Sigmoid colon (tissue), 7 donors: ENCODE results near the gene MRPL28. TPM values are rescaled to one million over a fixed set of nuclear protein-coding genes. Genes with fewer than 3 reads are reported as not detected.

Source experiments
- DNase-seq: peaks from one replicate; pipeline ENCODE4 v3.0.0-alpha.2; 2019
- H3K27ac ChIP-seq, 4 donors: fragments of 200-600 bp; sonication (generic); one replicate each; pipeline ENCODE4 v1.5.1; 2016 to 2019; ENCODE audit warnings: mild to moderate bottlenecking in 1 of 4
- H3K27me3 ChIP-seq, 3 donors: fragments of 200-600 bp; sonication (generic); one replicate each; pipeline ENCODE4 v1.5.1; 2019; ENCODE audit warnings: mild to moderate bottlenecking in 1 of 3
- H3K36me3 ChIP-seq, 4 donors: fragments of 200-600 bp; sonication (generic); one replicate each; pipeline ENCODE4 v1.5.1; 2016 to 2019
- H3K4me1 ChIP-seq, 4 donors: fragments of 200-600 bp; sonication (generic); one replicate each; pipeline ENCODE4 v1.5.1; 2017 to 2019
- H3K4me3 ChIP-seq, 4 donors: fragments of 200-600 bp; sonication (generic); one replicate each; pipeline ENCODE4 v1.5.1; 2017 to 2019; ENCODE audit warnings: mild to moderate bottlenecking in 2 of 4, moderate library complexity in 1 of 4
- H3K9me3 ChIP-seq, 4 donors: fragments of 200-600 bp in 3 of 4; sonication (generic) in 3 of 4; one replicate each; pipeline versions ENCODE4 v1.5.1 to v1.6.1; 2013 to 2019
- EP300 ChIP-seq, 4 donors: sonication (generic); formaldehyde crosslinking; IDR thresholded peaks; one replicate each; pipeline ENCODE4 v1.6.1; 2017; ENCODE audit warnings: antibody characterized with exemption in 4 of 4
- POLR2A ChIP-seq, 2 donors: fragments of 450-650 bp; IDR thresholded peaks; one replicate each; pipeline ENCODE4 v1.6.1; 2016; ENCODE audit warnings: antibody characterized with exemption in 2 of 2, mild to moderate bottlenecking in 2 of 2, moderate library complexity in 2 of 2
- POLR2AphosphoS5 ChIP-seq, 4 donors: sonication (generic); formaldehyde crosslinking; IDR thresholded peaks; one replicate each; pipeline ENCODE4 v1.6.1; 2017; ENCODE audit warnings: antibody characterized with exemption in 4 of 4
- WGBS, 2 donors: extraction: QIAGEN DNeasy Blood & Tissue Kit; methylation state at CpG; one replicate each; pipeline ENCODE4 v1.1.7; 2013; 5-methylcytosine and 5-hydroxymethylcytosine counted together
- intact Hi-C: fragments of 100-400 bp; cut with DNase I; formaldehyde crosslinking; loops from one replicate; pipeline ENCODE4 v1.15.1; 2023
- polyA plus RNA-seq, 3 donors: library from polyadenylated mRNA; stranded (reverse); fragments of 200-250 nt; gene quantifications; one replicate each; pipeline ENCODE4 v1.2.3, GENCODE V29; 2013
- total RNA-seq, 4 donors: library from RNA; depleted of rRNA; stranded (reverse); fragments of >200 nt; gene quantifications; one replicate each; pipeline ENCODE4 v1.1.0, GENCODE V29; 2016
- TF ChIP-seq, protein P1 (sequence below), 4 experiments: fragments of 450-650 bp in 3 of 4; fragments of 200-600 bp in 1 of 4; IDR thresholded peaks; one replicate each; pipeline ENCODE4 v1.5.1; 2016 to 2019; ENCODE audit warnings: antibody characterized with exemption in 4 of 4, mild to moderate bottlenecking in 3 of 4, moderate library complexity in 2 of 4
- donor health status: healthy with polysubstance abuse.
- donor health status: Bipolar disorder and iron deficiency.
- donor health status: healthy.

Gene MRPL28
- total and polyA plus RNA-seq, 7 donors = 49.6 to 95.9 (median 74.5) TPM

DNA sequence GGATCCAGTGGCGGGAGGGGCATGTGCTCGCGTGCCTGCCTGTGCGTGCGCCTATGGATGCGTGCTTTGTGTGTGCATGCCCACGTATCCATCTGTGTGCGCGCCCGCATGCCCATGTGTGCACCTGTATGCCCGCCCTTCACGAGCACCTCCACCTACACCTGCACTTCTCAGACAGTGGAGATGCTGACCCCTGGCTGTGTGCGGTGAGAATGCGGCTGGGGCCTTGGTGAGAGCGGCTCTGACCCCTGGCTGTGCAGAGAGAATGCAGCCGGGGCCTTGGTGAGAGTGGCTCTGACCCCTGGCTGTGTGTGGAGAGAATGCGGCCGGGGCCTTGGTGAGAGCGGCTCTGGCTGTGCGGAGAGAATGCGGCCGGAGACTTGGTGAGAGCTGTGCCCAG is 51.7 kb downstream of the MRPL28 start:
- Histone ChIP-seq H3K27ac (no peak overlapping the region), H3K27me3 (no peaks in the 10 kb centered on the region), H3K9me3 (no peaks in the 10 kb centered on the region), H3K36me3 (peaks cover 0 to 23% (median 13%) of the 10 kb centered on the region in 4 donors), H3K4me3 (no peak overlapping the region), H3K4me1 (no peaks in the 10 kb centered on the region)
- DNase-seq = no peak
- intact Hi-C loops = no loop called here
- WGBS, 2 donors = 90 to 96% methylated on average over 22 of the region's 22 CpGs
- TF ChIP-seq, protein P1, sequence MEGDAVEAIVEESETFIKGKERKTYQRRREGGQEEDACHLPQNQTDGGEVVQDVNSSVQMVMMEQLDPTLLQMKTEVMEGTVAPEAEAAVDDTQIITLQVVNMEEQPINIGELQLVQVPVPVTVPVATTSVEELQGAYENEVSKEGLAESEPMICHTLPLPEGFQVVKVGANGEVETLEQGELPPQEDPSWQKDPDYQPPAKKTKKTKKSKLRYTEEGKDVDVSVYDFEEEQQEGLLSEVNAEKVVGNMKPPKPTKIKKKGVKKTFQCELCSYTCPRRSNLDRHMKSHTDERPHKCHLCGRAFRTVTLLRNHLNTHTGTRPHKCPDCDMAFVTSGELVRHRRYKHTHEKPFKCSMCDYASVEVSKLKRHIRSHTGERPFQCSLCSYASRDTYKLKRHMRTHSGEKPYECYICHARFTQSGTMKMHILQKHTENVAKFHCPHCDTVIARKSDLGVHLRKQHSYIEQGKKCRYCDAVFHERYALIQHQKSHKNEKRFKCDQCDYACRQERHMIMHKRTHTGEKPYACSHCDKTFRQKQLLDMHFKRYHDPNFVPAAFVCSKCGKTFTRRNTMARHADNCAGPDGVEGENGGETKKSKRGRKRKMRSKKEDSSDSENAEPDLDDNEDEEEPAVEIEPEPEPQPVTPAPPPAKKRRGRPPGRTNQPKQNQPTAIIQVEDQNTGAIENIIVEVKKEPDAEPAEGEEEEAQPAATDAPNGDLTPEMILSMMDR (IDR thresholded peaks at IDR 0.05) = no peak
- TF ChIP-seq POLR2A (IDR thresholded peaks at IDR 0.05) = no peak
- TF ChIP-seq EP300 (IDR thresholded peaks at IDR 0.05) = no peak
- TF ChIP-seq POLR2AphosphoS5 (IDR thresholded peaks at IDR 0.05) = no peak

DNA sequence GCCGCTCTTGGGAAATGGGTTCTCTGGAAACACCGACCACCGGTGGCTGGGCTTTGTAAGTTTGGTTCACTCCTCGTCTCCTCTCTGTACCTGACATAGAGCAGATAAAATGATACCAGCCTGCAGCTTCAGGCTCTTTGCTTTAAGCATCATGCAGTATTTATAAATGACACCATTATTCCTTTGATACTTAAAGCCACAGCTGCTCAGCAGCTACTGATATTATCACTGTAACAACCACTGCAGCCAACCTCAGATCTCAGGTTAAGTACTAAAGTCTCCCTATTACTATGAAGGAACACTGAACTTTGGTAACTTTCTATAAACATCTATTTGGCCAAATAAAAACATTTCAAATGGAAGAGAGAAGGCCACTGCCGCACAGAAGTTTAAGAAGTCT is 52.8 kb downstream of the MRPL28 start:
- Histone ChIP-seq H3K27ac (no peak overlapping the region), H3K4me3 (no peak overlapping the region), H3K36me3 (peaks cover 8 to 32% (median 22%) of the 10 kb centered on the region in 4 donors), H3K9me3 (no peaks in the 10 kb centered on the region), H3K27me3 (no peaks in the 10 kb centered on the region), H3K4me1 (no peaks in the 10 kb centered on the region)
- WGBS, 2 donors = 92 to 95% methylated on average over 5 of the region's 5 CpGs
- no peak for DNase-seq
- intact Hi-C loops = no loop called here
- no peak for TF ChIP-seq POLR2AphosphoS5 (IDR thresholded peaks at IDR 0.05)
- TF ChIP-seq EP300 (IDR thresholded peaks at IDR 0.05) = no peak
- TF ChIP-seq, protein P1 (IDR thresholded peaks at IDR 0.05) = no peak
- TF ChIP-seq POLR2A (IDR thresholded peaks at IDR 0.05) = no peak

Other genes with a start within 250 kb of the MRPL28 start
- 10 to 100 TPM; 10.2 to 22.8 (median 15.7) TPM for gene NPRL3, start 231.9 kb downstream of the MRPL28 start, total RNA-seq
- 10 to 100 TPM in 1 of 3 donors, 1 to 10 TPM in 2; 4.8 to 22.8 (median 6.2) TPM for gene NPRL3, start 231.9 kb downstream of the MRPL28 start, polyA plus RNA-seq
- not detected for gene HBZ, start 217.9 kb downstream of the MRPL28 start, total RNA-seq
- gene HBZ, start 217.9 kb downstream of the MRPL28 start, polyA plus RNA-seq = under 1 TPM in 1 of 3 donors, not detected in 2; 0.10 TPM
- gene HBM, start 204.6 kb downstream of the MRPL28 start, total RNA-seq = not detected
- not detected for gene HBM, start 204.6 kb downstream of the MRPL28 start, polyA plus RNA-seq
- gene HBA2, start 197.7 kb downstream of the MRPL28 start, total RNA-seq = 100 to 1,000 TPM in 1 of 4 donors, 1 to 10 TPM in 2, not detected in 1; 3.7 to 109 (median 8.2) TPM
- gene HBA2, start 197.7 kb downstream of the MRPL28 start, polyA plus RNA-seq = 1 to 10 TPM; 4.2 to 7.1 (median 5.3) TPM
- gene HBA1, start 193.9 kb downstream of the MRPL28 start, total RNA-seq = 1 to 10 TPM in 1 of 4 donors, not detected in 3; 4.1 TPM
- gene HBA1, start 193.9 kb downstream of the MRPL28 start, polyA plus RNA-seq = 1 to 10 TPM in 1 of 3 donors, not detected in 2; 1.7 TPM
- not detected for gene HBQ1, start 190.1 kb downstream of the MRPL28 start, total RNA-seq
- gene HBQ1, start 190.1 kb downstream of the MRPL28 start, polyA plus RNA-seq = under 1 TPM in 1 of 3 donors, not detected in 2; 0.19 TPM
- 100 to 1,000 TPM in 2 of 4 donors, 10 to 100 TPM in 2; 48.9 to 138 (median 88.4) TPM for gene LUC7L, start 141.1 kb downstream of the MRPL28 start, total RNA-seq
- gene LUC7L, start 141.1 kb downstream of the MRPL28 start, polyA plus RNA-seq = 10 to 100 TPM; 21.0 to 58.7 (median 28.2) TPM
- 10 to 100 TPM; 38.3 to 82.5 (median 62.1) TPM for gene FAM234A, start 135.7 kb downstream of the MRPL28 start, total RNA-seq
- gene FAM234A, start 135.7 kb downstream of the MRPL28 start, polyA plus RNA-seq = 10 to 100 TPM; 12.6 to 74.0 (median 25.7) TPM
- 10 to 100 TPM in 2 of 4 donors, 1 to 10 TPM in 2; 6.4 to 24.9 (median 9.5) TPM for gene RGS11, start 94.6 kb downstream of the MRPL28 start, total RNA-seq
- gene RGS11, start 94.6 kb downstream of the MRPL28 start, polyA plus RNA-seq = 1 to 10 TPM in 2 of 3 donors, under 1 TPM in 1; 0.23 to 4.0 (median 1.8) TPM
- gene ARHGDIG, start 89.9 kb downstream of the MRPL28 start, total RNA-seq = 1 to 10 TPM; 3.5 to 5.7 (median 5.0) TPM
- 1 to 10 TPM in 2 of 3 donors, not detected in 1; 1.6 to 5.2 TPM for gene ARHGDIG, start 89.9 kb downstream of the MRPL28 start, polyA plus RNA-seq
- 1 to 10 TPM in 1 of 4 donors, under 1 TPM in 3; 0.71 to 5.5 (median 0.82) TPM for gene PDIA2, start 87.4 kb downstream of the MRPL28 start, total RNA-seq
- gene PDIA2, start 87.4 kb downstream of the MRPL28 start, polyA plus RNA-seq = 1 to 10 TPM in 1 of 3 donors, under 1 TPM in 1, not detected in 1; 0.60 to 3.0 TPM
- gene AXIN1, start 17.8 kb downstream of the MRPL28 start, total RNA-seq = 10 to 100 TPM; 17.9 to 29.9 (median 20.9) TPM
- 10 to 100 TPM; 28.2 to 33.4 (median 30.3) TPM for gene AXIN1, start 17.8 kb downstream of the MRPL28 start, polyA plus RNA-seq
- 10 to 100 TPM; 20.7 to 26.6 (median 22.7) TPM for gene PGAP6, start 11.4 kb upstream of the MRPL28 start, total RNA-seq
- 100 to 1,000 TPM in 1 of 3 donors, 10 to 100 TPM in 2; 61.9 to 109 (median 70.3) TPM for gene PGAP6, start 11.4 kb upstream of the MRPL28 start, polyA plus RNA-seq
- 100 to 1,000 TPM; 138 to 281 (median 191) TPM for gene NME4, start 26.7 kb upstream of the MRPL28 start, total RNA-seq
- gene NME4, start 26.7 kb upstream of the MRPL28 start, polyA plus RNA-seq = 10 to 100 TPM; 39.6 to 55.3 (median 46.7) TPM
- 10 to 100 TPM; 15.0 to 21.6 (median 16.4) TPM for gene DECR2, start 31.3 kb upstream of the MRPL28 start, total RNA-seq
- 10 to 100 TPM; 30.6 to 39.1 (median 31.9) TPM for gene DECR2, start 31.3 kb upstream of the MRPL28 start, polyA plus RNA-seq
- 10 to 100 TPM; 20.0 to 44.9 (median 28.9) TPM for gene RAB11FIP3, start 55.1 kb upstream of the MRPL28 start, total RNA-seq
- gene RAB11FIP3, start 55.1 kb upstream of the MRPL28 start, polyA plus RNA-seq = 10 to 100 TPM; 10.6 to 24.1 (median 13.2) TPM
- gene CAPN15, start 157.2 kb upstream of the MRPL28 start, total RNA-seq = 10 to 100 TPM; 10.3 to 24.4 (median 16.9) TPM
- gene CAPN15, start 157.2 kb upstream of the MRPL28 start, polyA plus RNA-seq = 10 to 100 TPM; 35.4 to 85.8 (median 60.1) TPM
- not detected for gene PRR35, start 189.9 kb upstream of the MRPL28 start, total RNA-seq
- gene PRR35, start 189.9 kb upstream of the MRPL28 start, polyA plus RNA-seq = not detected
- gene NHLRC4, start 196.5 kb upstream of the MRPL28 start, total RNA-seq = 1 to 10 TPM; 1.5 to 4.2 (median 1.7) TPM
- gene NHLRC4, start 196.5 kb upstream of the MRPL28 start, polyA plus RNA-seq = 1 to 10 TPM in 1 of 3 donors, under 1 TPM in 2; 0.60 to 1.5 (median 0.69) TPM
- gene PIGQ, start 199.4 kb upstream of the MRPL28 start, total RNA-seq = 10 to 100 TPM; 15.5 to 45.7 (median 22.6) TPM
- gene PIGQ, start 199.4 kb upstream of the MRPL28 start, polyA plus RNA-seq = 10 to 100 TPM; 11.1 to 47.4 (median 12.0) TPM
- 10 to 100 TPM; 16.8 to 32.7 (median 17.9) TPM for gene RAB40C, start 219.5 kb upstream of the MRPL28 start, total RNA-seq
- gene RAB40C, start 219.5 kb upstream of the MRPL28 start, polyA plus RNA-seq = 10 to 100 TPM; 28.8 to 41.2 (median 38.3) TPM